HK-2 (cell line): ENCODE results near the gene RASSF3.
"Not testable (repeated sequence)": the region's sequence is repeated elsewhere in the genome, so short reads cannot be mapped to it uniquely, and the experiment has no call there.

Source experiments
- DNase-seq: peaks from one replicate; pipeline ENCODE4 v3.0.0-alpha.2; 2018; ENCODE audit not compliant: unreplicated experiment

RASSF3 gene

DNA sequence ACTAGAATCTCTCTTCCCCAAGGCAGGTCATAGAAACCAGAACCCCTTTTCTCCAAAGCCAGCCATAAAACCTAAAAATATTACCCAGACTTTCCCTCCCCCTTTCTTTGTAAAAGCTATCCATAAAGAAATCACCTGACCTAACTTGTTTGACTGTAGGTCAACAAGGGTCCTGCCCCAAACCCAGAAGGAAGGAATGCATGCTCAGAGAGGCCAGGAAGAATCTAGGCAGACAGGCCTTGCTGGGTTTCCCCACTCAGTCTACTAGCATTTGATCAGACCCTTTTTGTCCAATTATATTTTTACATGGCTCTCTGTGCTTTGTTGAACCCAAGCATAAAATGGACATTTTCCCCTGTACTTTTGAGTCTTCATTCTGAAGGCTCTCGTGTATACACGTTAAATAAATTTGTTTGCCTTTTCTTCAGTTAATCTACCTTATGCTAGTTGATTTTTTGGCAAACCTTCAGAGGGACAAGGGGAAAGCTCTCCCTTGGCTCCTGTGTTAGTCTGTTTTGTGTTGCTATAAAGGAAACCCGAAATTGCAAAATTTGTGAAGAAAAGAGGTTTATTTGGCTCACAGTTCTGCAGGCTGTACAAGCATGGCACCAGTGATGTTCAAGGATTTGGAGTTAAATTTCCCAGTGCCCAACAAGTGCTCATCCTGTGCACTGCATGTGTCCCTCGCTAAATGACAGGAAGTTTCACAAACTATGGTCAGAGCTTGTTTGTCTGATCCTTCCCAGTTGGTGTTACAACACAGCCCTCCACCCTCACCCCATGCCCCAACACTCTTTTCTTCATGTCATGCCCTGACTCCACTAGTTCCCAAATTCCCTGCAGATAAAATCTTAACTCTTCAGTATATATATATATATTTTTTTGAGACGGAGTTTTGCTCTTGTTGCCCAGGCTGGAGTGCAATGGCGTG, 14.2 kb upstream of the RASSF3 start:
- DNase-seq: no peak

DNA sequence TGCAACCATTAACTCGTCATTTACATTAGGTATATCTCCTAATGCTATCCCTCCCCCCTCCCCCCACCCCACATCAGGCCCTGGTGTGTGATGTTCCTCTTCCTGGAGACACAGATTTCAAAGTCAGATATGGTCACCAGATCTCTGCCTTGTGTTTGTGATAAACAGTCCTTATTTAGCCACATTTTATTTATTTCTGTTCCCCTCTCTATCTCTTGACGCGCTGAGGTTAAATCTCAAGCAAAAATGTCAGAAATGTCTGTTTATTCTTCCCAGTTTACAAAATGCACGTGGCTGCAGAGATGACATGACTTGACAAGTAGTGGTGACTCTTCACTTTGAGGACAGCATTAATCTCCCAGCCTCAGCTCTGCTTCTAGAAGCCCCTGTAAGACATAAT, 11.5 kb upstream of the RASSF3 start:
- no peak for DNase-seq

DNA sequence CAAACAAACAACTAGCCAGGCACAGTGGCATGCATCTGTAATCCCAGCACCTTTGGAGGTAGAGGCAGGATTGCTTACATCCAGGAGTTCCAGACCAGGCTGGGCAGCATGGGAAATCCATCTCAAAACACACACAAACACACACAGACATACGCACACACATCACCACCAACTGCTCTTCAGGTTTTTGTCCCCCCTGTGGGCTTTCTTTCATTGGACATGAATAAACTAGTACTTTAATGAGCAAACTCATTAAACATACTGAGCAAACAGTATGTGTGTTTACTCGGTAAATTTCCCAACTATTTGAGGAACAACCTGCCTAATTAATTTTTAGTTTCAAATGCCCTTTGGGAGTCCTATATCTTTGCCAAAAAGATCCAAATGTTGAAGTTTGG, 10.1 kb upstream of the RASSF3 start:
- DNase-seq: no peak

DNA sequence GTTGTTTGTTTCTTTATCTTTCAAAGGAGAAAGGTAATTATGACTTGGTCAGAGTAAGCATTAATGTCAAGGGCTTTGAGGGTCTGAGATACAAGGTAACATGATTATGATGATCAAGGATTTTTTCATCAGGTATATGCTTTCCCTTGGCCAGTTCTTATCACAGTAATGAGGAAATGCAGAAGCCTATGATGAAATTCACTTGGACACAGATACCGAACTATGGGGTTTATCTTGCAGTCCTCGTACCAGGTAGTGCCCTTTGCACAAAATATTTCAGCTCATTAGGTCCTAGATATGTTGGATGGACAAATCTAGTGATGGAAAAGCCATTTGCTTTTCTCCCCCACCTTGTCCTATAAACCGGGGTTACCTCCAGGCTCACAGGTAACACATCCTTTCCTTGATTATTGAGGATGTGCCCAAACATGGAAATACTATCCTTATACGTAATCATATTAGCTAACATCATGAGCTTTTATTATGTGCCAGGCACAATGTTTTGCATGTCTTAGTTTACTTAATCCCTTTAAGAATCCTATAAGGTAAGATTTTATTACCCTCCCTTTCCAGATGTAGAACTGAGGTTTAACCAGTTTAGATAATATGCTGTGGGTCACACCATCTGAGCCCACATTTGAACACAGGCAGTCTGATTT, 7.0 kb upstream of the RASSF3 start:
- DNase-seq: no peak

DNA sequence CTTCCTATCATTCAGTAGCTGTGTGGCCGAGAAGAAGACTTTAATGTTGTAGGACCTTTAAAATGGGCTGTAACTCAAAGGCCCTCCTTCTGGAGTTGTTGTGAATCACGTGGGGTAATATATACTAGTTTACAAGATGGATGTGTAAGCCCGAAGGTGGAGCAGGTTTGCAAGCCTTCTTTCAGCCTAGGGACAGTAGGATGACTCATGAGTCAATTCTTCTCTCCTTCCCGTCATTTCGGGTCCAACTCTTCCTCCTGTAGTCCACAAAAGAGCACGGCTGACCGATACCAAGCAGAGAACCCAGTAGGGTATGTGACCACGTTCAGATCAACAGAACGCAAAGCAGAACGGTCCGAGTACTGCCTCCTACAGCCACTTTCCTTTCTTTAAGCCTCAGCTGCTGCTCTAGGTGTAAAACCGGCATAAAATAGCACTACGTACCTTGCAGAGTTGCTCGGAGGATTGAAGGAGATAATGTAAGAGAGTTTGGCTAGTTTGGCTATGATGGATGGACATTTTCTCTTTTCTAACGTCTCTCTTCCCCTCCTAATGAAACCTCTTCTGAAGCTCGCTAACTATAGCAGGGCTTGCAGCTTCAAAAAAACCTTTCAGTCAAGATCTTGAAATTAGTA, 1.3 kb upstream of the RASSF3 start:
- peak; percentile 50 for DNase-seq

DNA sequence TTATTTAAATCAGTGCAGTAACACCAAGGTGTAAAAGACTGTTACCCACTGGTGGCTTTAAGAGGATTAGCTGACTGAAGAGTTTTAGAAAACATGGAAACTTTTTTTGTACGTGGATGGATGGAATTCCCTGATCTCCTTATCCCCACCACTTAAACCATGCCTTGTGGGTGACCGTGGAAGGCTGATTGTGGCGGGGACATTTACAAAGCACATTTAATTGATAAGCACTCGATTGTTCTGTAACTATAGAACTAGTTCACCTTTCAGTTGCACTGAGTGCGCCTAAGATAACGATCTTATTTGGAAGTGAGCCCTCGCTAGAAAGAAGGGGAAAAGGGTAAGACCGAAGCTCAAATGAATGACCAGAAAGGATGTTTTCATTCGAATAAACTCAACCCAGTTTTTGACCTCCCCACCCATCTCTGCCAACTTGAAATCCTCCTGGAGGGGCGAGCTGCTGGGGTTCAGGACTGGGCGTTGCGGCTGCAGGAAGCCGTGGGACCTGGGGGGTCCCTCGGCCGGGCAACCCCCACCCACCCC, 688 bp upstream of the RASSF3 start:
- no peak for DNase-seq

DNA sequence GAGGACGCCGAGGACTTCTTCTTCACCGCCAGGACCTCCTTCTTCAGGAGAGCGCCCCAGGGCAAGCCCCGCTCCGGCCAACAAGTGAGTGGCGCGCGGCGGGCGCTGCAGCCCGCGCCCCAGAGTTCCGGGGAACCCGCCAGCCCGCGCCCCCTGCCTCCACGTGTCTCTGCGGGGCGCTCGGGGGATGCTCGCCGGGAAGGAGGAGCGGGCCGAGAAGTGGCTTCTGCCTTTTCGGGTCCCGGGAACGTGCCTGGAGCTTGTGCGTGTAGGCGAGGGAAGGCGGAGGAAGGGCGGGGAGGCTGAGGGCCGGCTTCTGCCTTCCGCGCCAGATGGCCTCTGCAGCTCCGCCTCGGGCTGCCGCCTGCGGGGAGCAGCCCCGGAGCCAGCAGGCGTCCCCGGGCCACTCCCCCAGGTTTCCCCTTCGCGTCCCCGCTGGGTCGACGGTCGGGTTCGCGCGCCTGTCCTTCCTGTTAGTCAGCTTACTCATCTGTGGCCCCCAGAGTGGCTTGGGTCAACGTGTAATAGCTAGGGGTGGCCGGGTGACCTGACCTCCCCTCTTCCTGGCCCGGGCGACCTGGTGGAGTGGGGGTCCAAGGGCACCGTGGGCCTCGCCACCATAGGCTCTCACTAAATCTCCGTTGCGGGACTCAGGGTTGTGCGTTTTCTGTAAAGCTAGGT, 505 bp downstream of the RASSF3 start:
- peak; percentile 68 for DNase-seq

DNA sequence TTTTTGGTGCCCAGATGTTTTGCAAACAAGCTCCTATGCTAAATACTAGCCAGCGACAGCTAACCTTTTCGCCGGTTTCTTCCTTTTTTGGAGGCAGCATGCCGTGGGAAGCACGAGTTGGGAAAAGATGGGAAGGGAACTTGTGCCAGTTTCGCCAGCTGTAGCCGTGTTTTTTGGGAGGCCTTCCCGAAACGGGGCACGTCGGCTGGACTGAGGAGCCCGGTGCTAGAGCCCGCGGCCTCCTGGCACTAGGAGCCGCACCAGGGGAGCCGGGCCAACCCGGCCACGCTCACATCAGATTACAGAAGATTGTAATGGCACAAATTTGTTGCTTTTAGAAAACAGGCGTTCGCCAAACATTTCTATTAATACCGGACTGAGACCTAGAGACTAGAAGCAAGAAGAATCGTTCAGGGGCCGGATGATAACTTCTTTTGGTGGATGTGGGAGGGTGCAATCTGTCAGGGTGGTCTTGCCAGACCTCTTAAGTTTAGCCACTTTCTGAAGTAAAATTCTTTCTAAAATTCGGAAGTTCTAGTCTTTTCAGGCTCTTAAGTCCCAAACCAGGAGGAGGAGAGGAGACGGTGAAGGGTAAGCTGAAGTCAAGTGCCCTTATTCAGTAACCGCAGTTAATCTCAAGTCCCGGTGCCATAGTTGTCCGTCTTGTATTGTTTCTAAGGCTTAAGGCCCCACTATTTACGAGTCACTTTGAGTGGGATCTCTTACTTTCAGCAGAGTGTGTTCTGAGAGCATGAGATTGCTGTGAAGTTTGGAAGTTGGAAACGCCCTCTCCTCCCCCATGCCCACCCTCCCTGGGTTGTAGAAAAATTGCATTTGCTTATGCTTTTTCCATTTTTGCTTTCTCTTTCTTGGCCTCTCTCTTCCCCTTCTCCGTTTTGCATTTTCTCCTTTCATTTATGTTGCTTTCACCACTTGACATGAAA, 1.3 kb downstream of the RASSF3 start:
- DNase-seq: peak; percentile 35

DNA sequence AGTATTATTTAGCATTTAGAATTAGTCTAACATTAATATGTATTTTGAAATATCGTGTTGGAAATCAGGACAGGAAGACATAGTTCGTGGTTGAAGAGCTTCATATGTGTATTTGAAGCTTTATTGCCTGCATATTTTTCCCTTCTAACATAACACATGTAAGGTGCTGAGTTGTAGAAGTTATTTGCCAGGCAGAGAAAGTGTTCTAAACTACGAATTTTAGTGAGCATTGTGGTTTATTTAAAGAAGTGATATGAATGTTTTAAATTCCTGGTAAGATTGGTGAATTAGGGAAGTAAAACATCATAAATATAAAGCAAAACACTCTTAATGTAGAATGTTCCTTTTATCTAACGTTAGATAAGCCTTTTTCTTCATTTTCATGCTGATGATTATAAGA, 2.5 kb downstream of the RASSF3 start:
- DNase-seq: no peak

DNA sequence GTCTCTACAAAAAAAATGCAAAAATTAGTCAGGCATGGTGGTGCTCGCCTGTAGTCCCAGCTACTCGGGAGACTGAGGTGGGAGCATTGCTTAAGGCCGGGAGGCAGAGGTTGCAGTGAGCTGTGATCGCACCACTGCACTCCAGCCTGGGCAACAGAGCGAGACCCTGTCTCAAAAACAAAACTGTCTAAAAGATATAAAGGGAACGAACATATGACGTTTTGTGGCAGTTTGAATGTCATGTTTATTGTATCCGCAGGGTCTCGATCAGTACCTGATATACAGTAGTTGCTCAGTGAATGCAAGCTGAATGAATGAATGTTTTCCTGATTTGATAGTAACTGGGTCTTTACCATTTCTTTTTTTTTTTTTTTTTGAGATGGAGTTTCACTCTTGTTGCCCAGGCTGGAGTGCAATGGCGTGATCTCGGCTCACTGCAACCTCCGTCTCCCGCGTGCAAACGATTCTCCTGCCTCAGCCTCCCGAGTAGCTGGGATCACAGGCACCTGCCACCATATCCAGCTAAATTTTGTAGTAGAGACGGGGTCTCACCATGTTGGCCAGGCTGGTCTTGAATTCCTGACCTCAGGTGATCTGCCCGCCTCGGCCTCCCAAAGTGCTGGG, 3.6 kb downstream of the RASSF3 start:
- DNase-seq: not testable (repeated sequence)

DNA sequence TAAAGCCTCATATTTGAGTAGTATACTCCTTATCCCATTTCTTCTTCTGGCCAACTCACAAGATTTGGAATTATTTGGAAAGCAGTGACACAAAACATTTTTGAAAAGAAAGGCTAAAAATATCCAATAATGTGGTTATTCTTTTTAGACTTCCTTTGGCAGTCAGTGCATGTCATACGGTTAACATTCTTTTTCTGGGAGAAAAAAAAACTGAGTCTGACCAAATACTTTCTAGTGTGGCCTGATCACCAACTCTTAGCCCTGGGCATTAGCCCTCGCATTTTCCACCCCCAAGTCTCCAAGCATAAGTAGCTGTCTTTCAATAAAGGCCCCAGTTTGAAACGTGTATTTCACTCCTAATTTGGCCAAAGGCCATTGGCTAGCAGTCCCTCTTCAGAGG, 5.9 kb downstream of the RASSF3 start:
- no peak for DNase-seq

DNA sequence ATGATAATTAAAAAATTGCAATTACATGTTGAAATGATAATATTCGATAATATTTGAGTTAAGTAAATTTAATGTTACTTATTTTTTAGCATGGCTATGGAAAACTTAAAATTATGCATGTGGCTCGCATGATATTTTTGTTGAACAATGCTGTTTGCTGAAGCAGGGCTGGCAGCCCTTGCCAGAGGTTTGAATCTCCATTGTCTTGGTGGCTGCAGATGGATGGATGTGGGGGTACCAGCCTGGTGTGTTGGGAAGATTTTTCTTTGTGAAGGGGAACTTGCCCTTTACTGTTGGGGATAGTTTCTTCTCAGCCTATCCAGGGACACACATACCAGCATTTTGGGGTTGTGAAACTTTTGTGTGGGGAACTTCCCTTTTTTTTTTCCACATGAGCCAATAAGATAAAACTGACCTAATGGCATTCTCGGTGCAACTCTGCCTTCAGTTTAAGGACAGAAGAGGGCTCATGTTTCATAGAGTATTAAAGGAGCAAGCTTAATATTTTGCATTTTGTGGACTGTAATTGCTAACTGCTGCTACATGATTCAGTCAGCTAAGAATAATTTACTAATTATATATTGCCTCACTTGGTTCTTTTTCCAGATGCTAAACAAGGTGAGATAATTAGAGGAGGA, 8.8 kb downstream of the RASSF3 start:
- no peak for DNase-seq

DNA sequence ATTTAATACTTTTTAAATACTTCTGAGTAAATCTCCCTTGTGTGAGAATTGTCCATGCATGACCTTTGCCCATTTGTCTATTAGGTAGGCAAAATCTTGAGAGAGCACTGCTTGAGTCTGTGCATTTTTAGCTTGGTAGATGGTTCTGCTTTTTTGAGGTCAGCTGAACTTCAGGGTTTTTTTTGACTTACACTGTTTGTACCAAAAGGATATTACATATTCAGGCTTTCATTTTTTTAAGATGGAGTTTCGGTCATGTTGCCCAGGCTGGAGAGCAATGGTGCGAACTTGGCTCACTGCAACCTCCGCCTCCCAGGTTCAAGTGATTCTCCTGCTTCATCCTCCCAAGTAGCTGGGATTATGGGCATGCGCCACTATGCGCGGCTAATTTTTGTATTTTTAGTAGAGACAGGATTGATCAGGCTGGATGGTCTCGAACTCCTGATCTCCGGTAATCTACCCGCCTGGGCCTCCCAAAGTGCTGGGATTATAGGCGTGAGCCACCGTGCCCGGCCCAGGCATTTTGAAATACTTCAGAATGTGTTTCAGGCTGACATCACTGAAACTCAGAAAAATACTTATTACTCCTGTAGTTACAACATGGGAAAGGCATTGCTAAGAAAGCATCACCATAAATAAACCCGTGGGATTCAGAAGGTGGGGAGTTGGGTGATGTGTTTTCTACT, 11.1 kb downstream of the RASSF3 start:
- no peak for DNase-seq

DNA sequence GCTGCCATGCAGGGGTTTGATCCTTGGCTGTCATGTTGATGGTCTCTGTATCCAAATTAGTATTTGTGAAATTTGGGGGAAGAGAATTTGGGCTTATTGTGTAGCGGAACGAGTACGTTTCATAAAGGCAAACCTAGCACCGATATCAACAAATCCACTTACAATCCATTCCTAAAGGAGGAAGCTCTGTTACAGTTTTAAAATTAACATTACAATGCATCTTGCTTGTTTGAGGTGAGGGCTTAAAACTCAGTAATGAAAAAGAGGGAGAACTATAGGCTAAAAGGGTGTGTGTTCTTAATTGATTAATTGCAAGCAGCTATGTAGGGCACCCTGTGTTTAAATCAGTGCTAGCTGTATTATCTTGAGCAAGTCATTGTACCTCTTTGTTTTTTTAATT, 13.7 kb downstream of the RASSF3 start:
- no peak for DNase-seq

DNA sequence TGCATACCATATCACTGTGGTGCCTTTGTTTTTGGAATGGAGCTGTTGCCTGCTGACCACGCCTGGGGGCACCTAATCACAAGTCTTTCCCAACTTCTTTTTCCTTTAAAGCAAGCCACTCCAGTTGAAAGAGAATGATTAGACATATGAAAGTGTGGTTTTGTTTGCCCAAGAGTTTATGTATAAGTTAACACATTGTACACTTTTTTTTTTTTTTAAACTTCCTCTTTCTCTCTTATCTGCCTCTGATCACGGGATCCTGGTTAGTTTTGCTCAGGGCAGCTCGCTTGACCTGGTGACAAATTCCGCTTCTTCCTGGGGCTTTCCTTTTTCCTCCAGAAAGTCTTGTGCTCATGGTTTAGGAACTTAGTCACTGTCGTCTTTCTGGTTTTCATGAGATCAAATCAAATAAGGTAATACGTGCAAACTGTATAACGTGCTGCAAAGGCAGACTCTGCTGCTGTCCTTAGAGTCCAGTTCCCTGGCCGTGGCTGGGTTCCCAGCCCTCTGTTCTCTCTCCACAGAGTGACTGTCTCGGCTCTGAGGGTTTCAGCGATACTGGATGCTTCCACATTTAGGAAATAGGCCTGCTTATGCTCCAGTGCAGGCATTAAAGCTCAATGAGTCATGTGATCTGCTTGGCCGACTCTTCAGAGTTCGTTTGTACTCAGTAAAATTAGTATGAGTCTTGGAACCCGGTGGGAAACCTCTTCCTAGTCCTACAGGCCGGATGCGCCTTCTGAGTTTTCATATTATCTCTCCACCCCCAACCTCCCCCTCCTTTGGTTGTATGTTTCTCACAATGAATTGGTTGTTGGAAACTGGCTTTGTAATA, 15.2 kb downstream of the RASSF3 start:
- peak; percentile 72 for DNase-seq

DNA sequence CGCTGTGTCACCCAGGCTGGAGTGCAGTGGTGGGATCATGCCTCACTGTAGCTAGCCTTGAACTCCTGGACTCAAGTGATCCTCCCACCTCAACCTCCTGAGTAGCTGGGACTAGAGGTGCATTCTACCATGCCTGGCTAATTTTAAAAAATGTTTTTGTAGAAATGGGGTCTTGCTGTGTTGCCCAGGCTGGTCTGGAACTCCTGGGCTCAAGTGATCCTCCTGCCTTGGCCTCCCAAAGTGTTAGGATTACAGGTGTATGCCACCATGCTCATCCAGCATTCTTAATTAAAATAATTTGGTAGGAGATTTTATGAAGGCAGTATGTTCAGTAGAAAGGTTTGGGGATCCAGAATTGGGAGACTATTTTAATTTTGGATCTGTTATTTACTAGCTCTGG, 16.3 kb downstream of the RASSF3 start:
- DNase-seq: not testable (repeated sequence)

DNA sequence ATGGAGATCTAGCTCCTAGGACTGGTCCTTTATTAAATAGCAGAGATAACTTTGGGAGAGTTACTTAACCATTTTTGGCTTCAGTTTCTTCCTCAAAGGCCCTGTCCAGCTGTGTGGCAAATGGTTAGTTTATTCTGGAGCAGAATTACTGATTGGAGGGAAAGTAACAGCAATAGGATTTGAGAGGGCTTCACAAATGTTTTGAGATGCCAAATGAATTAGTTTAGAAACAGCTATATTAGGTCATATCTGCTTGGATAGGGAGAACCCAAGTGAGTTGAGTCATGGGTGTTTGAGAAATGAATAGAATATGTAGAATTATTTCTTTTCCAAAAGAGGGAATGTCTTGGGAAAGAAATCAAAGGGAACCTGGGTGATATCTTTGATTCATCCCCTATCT, 17.5 kb downstream of the RASSF3 start:
- no peak for DNase-seq

DNA sequence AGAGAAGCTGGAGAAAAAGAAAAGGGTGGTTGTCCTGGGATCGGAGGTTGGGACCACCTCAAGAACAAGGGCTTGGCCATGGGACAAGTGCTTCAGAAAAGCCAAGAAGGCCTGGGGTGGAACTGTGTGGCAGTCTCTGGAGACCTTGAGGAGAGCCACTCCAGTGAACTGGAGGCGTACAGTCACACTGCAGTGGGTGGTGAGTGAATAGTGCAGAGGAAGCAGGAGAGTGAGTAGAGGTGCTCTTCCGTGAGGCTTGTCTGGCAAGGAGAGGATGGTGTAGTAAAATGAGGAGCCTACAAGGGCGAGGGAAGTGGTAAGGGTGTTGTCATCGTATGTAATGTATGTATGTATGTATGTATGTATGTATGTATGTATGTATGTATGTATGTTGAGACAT, 20.9 kb downstream of the RASSF3 start:
- no peak for DNase-seq
